GM23338 (cell line): ENCODE results near the gene TCF7L2.

Source experiments
- CREB1 ChIP-seq: fragments of 250-450 bp; sonication (Bioruptor Pico); IDR thresholded peaks from 2 replicates; pipeline ENCODE4 v1.5.0; 2020; ENCODE audit warnings: low read depth, mild to moderate bottlenecking, moderate library complexity
- EZH2 ChIP-seq: fragments of 200-600 bp; sonication (generic); IDR thresholded peaks from one replicate; pipeline ENCODE4 v1.8.0; 2017; ENCODE audit warnings: antibody characterized with exemption, mild to moderate bottlenecking, low read depth; ENCODE audit not compliant: unreplicated experiment
- EZH2phosphoT487 ChIP-seq: fragments of 200-600 bp; sonication (generic); IDR thresholded peaks from one replicate; pipeline ENCODE4 v1.8.1; 2018; ENCODE audit warnings: antibody characterized with exemption; ENCODE audit not compliant: unreplicated experiment
- JUNB ChIP-seq: IDR thresholded peaks from one replicate; pipeline ENCODE4 v1.6.1; 2016; ENCODE audit warnings: antibody characterized with exemption; ENCODE audit not compliant: unreplicated experiment
- POLR2AphosphoS5 ChIP-seq: IDR thresholded peaks from 2 replicates; pipeline ENCODE4 v1.6.1; 2016; ENCODE audit warnings: antibody characterized with exemption, low read depth
- STAT1 ChIP-seq: IDR thresholded peaks from one replicate; pipeline ENCODE4 v1.6.1; 2016; ENCODE audit warnings: antibody characterized with exemption; ENCODE audit not compliant: unreplicated experiment
- ZNF114 ChIP-seq: fragments of 250-450 bp; sonication (Bioruptor Pico); IDR thresholded peaks from 2 replicates; pipeline ENCODE4 v1.5.0; 2020; ENCODE audit warnings: mild to moderate bottlenecking, moderate library complexity
- ZNF331 ChIP-seq: fragments of 250-450 bp; sonication (Bioruptor Pico); IDR thresholded peaks from 2 replicates; pipeline ENCODE4 v1.5.0; 2020; ENCODE audit warnings: low read depth, mild to moderate bottlenecking, moderate library complexity
- TF ChIP-seq, protein P1 (sequence below), 2 experiments: fragments of 200-600 bp in 1 of 2; sonication (generic) in 1 of 2; conservative IDR thresholded peaks; 2 replicates each; pipeline versions ENCODE4 v1.5.1 to v1.6.1; 2016 to 2017; ENCODE audit warnings: antibody characterized with exemption in 2 of 2, low read depth in 2 of 2, mild to moderate bottlenecking in 2 of 2, moderate library complexity in 1 of 2
- TF ChIP-seq, protein P2 (sequence below): IDR thresholded peaks from one replicate; pipeline ENCODE4 v1.6.1; 2018; ENCODE audit warnings: antibody characterized with exemption; ENCODE audit not compliant: unreplicated experiment
- TF ChIP-seq, protein P3 (sequence below): IDR thresholded peaks from 2 replicates; pipeline ENCODE4 v1.6.1; 2016; ENCODE audit warnings: antibody characterized with exemption

GRCh38 chr10:113153493-113154102 is 203.6 kb downstream of the TCF7L2 start:
- TF ChIP-seq POLR2AphosphoS5 (no peak), ZNF114 (CRISPR knock-in tag) (no peak), EZH2 (no peak), STAT1 (no peak), JUNB (no peak), CREB1 (CRISPR knock-in tag) (no peak), EZH2phosphoT487 (no peak), ZNF331 (CRISPR knock-in tag) (no peak)
- TF ChIP-seq, protein P1, sequence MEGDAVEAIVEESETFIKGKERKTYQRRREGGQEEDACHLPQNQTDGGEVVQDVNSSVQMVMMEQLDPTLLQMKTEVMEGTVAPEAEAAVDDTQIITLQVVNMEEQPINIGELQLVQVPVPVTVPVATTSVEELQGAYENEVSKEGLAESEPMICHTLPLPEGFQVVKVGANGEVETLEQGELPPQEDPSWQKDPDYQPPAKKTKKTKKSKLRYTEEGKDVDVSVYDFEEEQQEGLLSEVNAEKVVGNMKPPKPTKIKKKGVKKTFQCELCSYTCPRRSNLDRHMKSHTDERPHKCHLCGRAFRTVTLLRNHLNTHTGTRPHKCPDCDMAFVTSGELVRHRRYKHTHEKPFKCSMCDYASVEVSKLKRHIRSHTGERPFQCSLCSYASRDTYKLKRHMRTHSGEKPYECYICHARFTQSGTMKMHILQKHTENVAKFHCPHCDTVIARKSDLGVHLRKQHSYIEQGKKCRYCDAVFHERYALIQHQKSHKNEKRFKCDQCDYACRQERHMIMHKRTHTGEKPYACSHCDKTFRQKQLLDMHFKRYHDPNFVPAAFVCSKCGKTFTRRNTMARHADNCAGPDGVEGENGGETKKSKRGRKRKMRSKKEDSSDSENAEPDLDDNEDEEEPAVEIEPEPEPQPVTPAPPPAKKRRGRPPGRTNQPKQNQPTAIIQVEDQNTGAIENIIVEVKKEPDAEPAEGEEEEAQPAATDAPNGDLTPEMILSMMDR (conservative IDR thresholded peaks at IDR 0.05; ENCODE audit: low read depth in 2 of 2), result no peak
- TF ChIP-seq, protein P2, sequence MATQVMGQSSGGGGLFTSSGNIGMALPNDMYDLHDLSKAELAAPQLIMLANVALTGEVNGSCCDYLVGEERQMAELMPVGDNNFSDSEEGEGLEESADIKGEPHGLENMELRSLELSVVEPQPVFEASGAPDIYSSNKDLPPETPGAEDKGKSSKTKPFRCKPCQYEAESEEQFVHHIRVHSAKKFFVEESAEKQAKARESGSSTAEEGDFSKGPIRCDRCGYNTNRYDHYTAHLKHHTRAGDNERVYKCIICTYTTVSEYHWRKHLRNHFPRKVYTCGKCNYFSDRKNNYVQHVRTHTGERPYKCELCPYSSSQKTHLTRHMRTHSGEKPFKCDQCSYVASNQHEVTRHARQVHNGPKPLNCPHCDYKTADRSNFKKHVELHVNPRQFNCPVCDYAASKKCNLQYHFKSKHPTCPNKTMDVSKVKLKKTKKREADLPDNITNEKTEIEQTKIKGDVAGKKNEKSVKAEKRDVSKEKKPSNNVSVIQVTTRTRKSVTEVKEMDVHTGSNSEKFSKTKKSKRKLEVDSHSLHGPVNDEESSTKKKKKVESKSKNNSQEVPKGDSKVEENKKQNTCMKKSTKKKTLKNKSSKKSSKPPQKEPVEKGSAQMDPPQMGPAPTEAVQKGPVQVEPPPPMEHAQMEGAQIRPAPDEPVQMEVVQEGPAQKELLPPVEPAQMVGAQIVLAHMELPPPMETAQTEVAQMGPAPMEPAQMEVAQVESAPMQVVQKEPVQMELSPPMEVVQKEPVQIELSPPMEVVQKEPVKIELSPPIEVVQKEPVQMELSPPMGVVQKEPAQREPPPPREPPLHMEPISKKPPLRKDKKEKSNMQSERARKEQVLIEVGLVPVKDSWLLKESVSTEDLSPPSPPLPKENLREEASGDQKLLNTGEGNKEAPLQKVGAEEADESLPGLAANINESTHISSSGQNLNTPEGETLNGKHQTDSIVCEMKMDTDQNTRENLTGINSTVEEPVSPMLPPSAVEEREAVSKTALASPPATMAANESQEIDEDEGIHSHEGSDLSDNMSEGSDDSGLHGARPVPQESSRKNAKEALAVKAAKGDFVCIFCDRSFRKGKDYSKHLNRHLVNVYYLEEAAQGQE, result no peak
- TF ChIP-seq, protein P3, sequence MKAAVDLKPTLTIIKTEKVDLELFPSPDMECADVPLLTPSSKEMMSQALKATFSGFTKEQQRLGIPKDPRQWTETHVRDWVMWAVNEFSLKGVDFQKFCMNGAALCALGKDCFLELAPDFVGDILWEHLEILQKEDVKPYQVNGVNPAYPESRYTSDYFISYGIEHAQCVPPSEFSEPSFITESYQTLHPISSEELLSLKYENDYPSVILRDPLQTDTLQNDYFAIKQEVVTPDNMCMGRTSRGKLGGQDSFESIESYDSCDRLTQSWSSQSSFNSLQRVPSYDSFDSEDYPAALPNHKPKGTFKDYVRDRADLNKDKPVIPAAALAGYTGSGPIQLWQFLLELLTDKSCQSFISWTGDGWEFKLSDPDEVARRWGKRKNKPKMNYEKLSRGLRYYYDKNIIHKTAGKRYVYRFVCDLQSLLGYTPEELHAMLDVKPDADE, result no peak
